ENCODE results near the gene ADAMTS4.

Gene ADAMTS4

GRCh38 chr1:161187311-161187710 is 11.5 kb downstream of the ADAMTS4 start:
- no peak overlapping the region for H3K9ac ChIP-seq (ENCODE audit: low read length in 5 of 5)
- H3K27me3 ChIP-seq (ENCODE audit: control insufficient read depth in 5 of 5, insufficient read depth in 4 of 5, low read length in 5 of 5), result no peaks in the 10 kb centered on the region
- H3K4me3 ChIP-seq (ENCODE audit: low read depth in 1 of 5, low read length in 5 of 5), result peak overlapping the region in 1 of 5 donors; percentile 13
- peaks cover 0 to 64% (median 48%) of the 10 kb centered on the region in 5 donors for H3K4me1 ChIP-seq (ENCODE audit: control insufficient read depth in 5 of 5, insufficient read depth in 5 of 5, low read length in 5 of 5)
- no peaks in the 10 kb centered on the region for H3K9me3 ChIP-seq (ENCODE audit: control insufficient read depth in 5 of 5, low read length in 5 of 5)
- H3K36me3 ChIP-seq (ENCODE audit: control insufficient read depth in 5 of 5, insufficient read depth in 5 of 5, low read length in 5 of 5), result peaks cover 0 to 19% (median 17%) of the 10 kb centered on the region in 5 donors
- H3K27ac ChIP-seq (ENCODE audit: low read depth, low read length), result no peak overlapping the region

DNA sequence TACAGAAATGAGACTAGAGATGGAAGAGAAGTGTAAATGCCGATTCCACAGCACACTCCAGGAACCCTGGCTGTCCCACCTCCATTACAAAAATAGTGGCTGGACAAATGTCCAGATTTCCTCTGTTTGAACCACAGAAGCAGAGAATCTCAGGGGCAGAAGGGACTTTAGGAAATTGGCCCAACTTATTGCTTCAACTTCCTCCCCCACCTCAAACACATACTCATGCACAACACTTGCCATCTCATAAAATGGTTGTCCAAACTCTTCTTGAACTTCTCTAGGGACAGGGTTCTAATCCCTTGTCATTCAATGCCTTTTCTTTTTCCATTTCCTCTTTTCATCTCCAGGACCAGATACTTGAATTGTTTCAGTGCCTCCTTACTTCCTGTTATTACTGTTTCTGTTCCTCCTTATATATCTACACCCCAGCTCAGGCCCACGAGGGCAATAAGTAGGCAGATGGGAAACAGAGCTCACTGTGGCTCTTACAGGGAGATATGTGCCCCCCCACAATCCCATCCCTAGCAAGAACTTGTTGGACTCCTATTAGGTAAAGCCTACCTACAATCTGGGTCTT is 13.0 kb downstream of the ADAMTS4 start:
- H3K4me3 ChIP-seq (ENCODE audit: low read depth in 1 of 5, low read length in 5 of 5), result peak overlapping the region in 1 of 5 donors; percentile 6
- no peaks in the 10 kb centered on the region for H3K27me3 ChIP-seq (ENCODE audit: control insufficient read depth in 5 of 5, insufficient read depth in 4 of 5, low read length in 5 of 5)
- peak overlapping the region in 1 of 5 donors; percentile 13 for H3K9ac ChIP-seq (ENCODE audit: low read length in 5 of 5)
- peaks cover 0 to 58% (median 46%) of the 10 kb centered on the region in 5 donors for H3K4me1 ChIP-seq (ENCODE audit: control insufficient read depth in 5 of 5, insufficient read depth in 5 of 5, low read length in 5 of 5)
- H3K27ac ChIP-seq (ENCODE audit: low read depth, low read length), result peak overlapping the region; percentile 78
- peaks cover 0 to 4% (median 3%) of the 10 kb centered on the region in 5 donors for H3K36me3 ChIP-seq (ENCODE audit: control insufficient read depth in 5 of 5, insufficient read depth in 5 of 5, low read length in 5 of 5)
- no peaks in the 10 kb centered on the region for H3K9me3 ChIP-seq (ENCODE audit: control insufficient read depth in 5 of 5, low read length in 5 of 5)

DNA sequence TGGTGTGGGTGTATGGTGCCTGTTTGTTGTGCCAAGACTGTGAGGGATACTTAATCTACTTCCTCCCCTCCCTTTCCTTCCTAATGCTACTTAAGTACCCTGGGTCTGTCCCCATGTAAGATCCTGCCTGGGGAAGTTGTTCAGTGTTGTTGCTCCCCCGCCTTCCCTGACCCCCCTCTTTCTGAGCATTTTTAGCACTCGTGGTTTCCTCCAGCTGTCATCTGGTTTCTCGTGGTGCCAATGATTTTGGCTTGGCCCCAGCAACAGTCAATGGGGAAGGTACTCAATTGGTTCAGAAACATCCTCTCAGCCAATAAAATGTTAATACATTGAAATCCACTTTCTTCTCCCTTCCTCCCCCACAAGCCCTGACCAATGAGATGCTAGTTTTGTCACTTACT is 13.6 kb downstream of the ADAMTS4 start:
- H3K4me3 ChIP-seq (ENCODE audit: low read depth in 1 of 5, low read length in 5 of 5), result peak overlapping the region in 1 of 5 donors; percentile 6
- no peaks in the 10 kb centered on the region for H3K36me3 ChIP-seq (ENCODE audit: control insufficient read depth in 5 of 5, insufficient read depth in 5 of 5, low read length in 5 of 5)
- H3K9me3 ChIP-seq (ENCODE audit: control insufficient read depth in 5 of 5, low read length in 5 of 5), result no peaks in the 10 kb centered on the region
- H3K9ac ChIP-seq (ENCODE audit: low read length in 5 of 5), result no peak overlapping the region
- H3K27ac ChIP-seq (ENCODE audit: low read depth, low read length), result peak overlapping the region; percentile 78
- no peaks in the 10 kb centered on the region for H3K27me3 ChIP-seq (ENCODE audit: control insufficient read depth in 5 of 5, insufficient read depth in 4 of 5, low read length in 5 of 5)
- H3K4me1 ChIP-seq (ENCODE audit: control insufficient read depth in 5 of 5, insufficient read depth in 5 of 5, low read length in 5 of 5), result peaks cover 0 to 58% (median 42%) of the 10 kb centered on the region in 5 donors

DNA sequence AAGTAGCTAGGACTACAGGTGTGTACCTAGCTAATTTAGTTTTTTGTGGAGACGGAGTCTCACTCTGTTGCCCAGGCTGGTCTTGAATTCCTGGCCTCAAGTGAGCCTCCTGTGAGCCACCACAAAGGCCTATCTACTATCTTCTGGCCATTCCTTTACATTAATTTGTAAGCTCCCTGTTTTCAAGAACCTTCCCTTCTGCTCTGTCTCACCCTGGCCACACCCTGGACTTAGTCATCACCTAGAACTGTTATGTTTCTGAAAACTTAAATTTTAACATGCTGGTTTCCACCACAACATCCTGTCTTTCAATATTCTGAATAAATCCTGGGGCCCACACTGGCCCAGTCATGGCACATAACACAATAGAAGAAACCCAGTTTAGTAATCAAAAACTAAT is 16.6 kb downstream of the ADAMTS4 start:
- H3K36me3 ChIP-seq (ENCODE audit: control insufficient read depth in 5 of 5, insufficient read depth in 5 of 5, low read length in 5 of 5), result no peaks in the 10 kb centered on the region
- H3K4me1 ChIP-seq (ENCODE audit: control insufficient read depth in 5 of 5, insufficient read depth in 5 of 5, low read length in 5 of 5), result peaks cover 2 to 44% (median 35%) of the 10 kb centered on the region in 5 donors
- no peaks in the 10 kb centered on the region for H3K9me3 ChIP-seq (ENCODE audit: control insufficient read depth in 5 of 5, low read length in 5 of 5)
- no peaks in the 10 kb centered on the region for H3K27me3 ChIP-seq (ENCODE audit: control insufficient read depth in 5 of 5, insufficient read depth in 4 of 5, low read length in 5 of 5)
- H3K9ac ChIP-seq (ENCODE audit: low read length in 5 of 5), result no peak overlapping the region
- H3K27ac ChIP-seq (ENCODE audit: low read depth, low read length), result no peak overlapping the region
- no peak overlapping the region for H3K4me3 ChIP-seq (ENCODE audit: low read depth in 1 of 5, low read length in 5 of 5)

GRCh38 chr1:161180639-161181038 is 18.2 kb downstream of the ADAMTS4 start:
- Histone ChIP-seq H3K4me3 (ENCODE audit: low read depth in 1 of 5, low read length in 5 of 5) (no peak overlapping the region), H3K4me1 (ENCODE audit: control insufficient read depth in 5 of 5, insufficient read depth in 5 of 5, low read length in 5 of 5) (peaks cover 5 to 44% (median 36%) of the 10 kb centered on the region in 5 donors), H3K27me3 (ENCODE audit: control insufficient read depth in 5 of 5, insufficient read depth in 4 of 5, low read length in 5 of 5) (no peaks in the 10 kb centered on the region), H3K9ac (ENCODE audit: low read length in 5 of 5) (no peak overlapping the region), H3K27ac (ENCODE audit: low read depth, low read length) (no peak overlapping the region), H3K36me3 (ENCODE audit: control insufficient read depth in 5 of 5, insufficient read depth in 5 of 5, low read length in 5 of 5) (peaks cover 0 to 5% (median 4%) of the 10 kb centered on the region in 5 donors), H3K9me3 (ENCODE audit: control insufficient read depth in 5 of 5, low read length in 5 of 5) (no peaks in the 10 kb centered on the region)

DNA sequence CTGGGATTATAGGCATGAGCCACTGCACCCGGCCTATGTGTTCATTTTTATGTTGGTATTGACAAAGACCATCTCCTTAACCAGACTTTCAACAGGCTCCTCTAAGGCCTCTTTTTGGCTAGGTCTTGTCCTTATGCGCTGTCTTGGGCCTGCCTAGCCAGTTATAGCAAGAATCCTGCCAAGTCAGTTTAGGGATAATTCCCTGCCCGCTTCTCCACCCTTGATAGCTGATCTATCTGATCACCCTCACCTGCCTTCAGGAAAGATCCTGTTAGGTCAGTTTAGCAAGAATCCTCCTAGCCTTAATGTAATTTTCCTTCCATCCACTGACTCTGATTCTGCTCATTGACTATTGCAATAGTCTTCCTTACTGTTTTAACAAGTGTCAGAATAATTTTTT is 19.2 kb downstream of the ADAMTS4 start:
- H3K4me3 ChIP-seq (ENCODE audit: low read depth in 1 of 5, low read length in 5 of 5), result no peak overlapping the region
- no peaks in the 10 kb centered on the region for H3K27me3 ChIP-seq (ENCODE audit: control insufficient read depth in 5 of 5, insufficient read depth in 4 of 5, low read length in 5 of 5)
- no peaks in the 10 kb centered on the region for H3K9me3 ChIP-seq (ENCODE audit: control insufficient read depth in 5 of 5, low read length in 5 of 5)
- peaks cover under 1 to 14% (median 12%) of the 10 kb centered on the region in 5 donors for H3K36me3 ChIP-seq (ENCODE audit: control insufficient read depth in 5 of 5, insufficient read depth in 5 of 5, low read length in 5 of 5)
- H3K9ac ChIP-seq (ENCODE audit: low read length in 5 of 5), result no peak overlapping the region
- peaks cover 5 to 37% (median 33%) of the 10 kb centered on the region in 5 donors for H3K4me1 ChIP-seq (ENCODE audit: control insufficient read depth in 5 of 5, insufficient read depth in 5 of 5, low read length in 5 of 5)
- no peak overlapping the region for H3K27ac ChIP-seq (ENCODE audit: low read depth, low read length)

DNA sequence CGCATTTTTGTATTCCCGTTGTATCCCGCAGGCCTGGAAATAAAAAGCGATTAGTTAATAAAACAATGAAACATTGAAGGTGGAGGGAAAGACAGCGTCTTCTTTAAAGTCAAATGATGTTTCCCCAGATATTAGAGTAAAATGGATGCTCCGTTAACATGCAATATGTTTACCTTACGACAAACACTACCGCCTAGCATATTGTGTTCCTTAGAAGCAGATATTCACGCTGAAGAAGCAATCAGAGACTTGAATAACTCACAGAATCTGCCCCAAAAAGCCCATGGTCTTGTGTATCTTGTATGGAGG is 21.0 kb downstream of the ADAMTS4 start:
- H3K27me3 ChIP-seq (ENCODE audit: control insufficient read depth in 5 of 5, insufficient read depth in 4 of 5, low read length in 5 of 5), result no peaks in the 10 kb centered on the region
- H3K4me1 ChIP-seq (ENCODE audit: control insufficient read depth in 5 of 5, insufficient read depth in 5 of 5, low read length in 5 of 5), result peaks cover 10 to 35% (median 34%) of the 10 kb centered on the region in 5 donors
- no peaks in the 10 kb centered on the region for H3K9me3 ChIP-seq (ENCODE audit: control insufficient read depth in 5 of 5, low read length in 5 of 5)
- H3K27ac ChIP-seq (ENCODE audit: low read depth, low read length), result peak overlapping the region; percentile 90
- peak overlapping the region; percentile 72 to 98 (median 97) for H3K4me3 ChIP-seq (ENCODE audit: low read depth in 1 of 5, low read length in 5 of 5)
- H3K9ac ChIP-seq (ENCODE audit: low read length in 5 of 5), result peak overlapping the region in 4 of 5 donors; percentile 85 to 91 (median 89)
- H3K36me3 ChIP-seq (ENCODE audit: control insufficient read depth in 5 of 5, insufficient read depth in 5 of 5, low read length in 5 of 5), result peaks cover 5 to 30% (median 27%) of the 10 kb centered on the region in 5 donors

DNA sequence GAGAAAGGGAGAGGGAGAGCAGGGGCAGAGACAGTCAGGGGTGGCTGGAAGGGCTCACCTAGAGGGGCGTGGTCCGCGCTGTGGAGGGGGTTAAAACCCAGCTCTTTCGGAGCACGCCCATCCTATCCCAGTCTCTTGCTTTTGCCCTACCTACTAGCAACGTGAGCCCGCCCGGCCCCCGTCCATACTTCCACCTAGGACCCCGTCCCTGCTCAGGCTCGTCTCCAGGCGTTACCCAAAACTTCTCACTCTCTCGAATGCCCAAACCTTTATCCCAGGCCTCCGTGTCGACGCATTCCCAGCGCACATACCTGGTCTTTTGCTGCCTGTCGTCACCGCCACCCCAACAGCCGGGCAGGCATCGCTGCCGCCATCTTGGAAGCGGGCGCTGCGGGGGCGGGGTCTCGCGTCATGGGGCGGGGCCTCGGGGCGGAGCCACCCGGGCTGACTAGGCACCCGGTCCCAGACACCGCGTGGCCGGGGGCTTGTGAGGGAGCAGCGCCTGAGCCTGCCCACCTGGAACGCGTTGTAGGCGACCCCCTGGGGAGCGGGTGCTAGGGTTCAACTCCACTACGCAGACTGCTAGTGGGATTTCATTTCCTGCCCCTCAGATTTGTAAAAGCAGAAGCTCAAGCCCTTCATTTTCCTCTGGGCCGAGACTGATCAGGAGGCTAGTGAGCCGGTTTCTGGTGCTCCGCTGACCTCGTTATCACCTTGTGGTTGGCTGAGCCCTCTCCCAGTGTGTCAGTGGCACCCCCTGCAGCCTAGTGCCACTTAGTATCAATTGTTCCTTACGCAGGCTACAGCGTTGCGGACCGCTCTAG is 21.5 kb downstream of the ADAMTS4 start, which contains the start of gene B4GALT3:
Gene B4GALT3 (minus strand): TSS at position 396 of the 824 bp plus-strand sequence. CDS start 1,447 bp downstream, outside the sequence.
- peaks cover 12 to 40% (median 39%) of the 10 kb centered on the region in 5 donors for H3K4me1 ChIP-seq (ENCODE audit: control insufficient read depth in 5 of 5, insufficient read depth in 5 of 5, low read length in 5 of 5)
- H3K4me3 ChIP-seq (ENCODE audit: low read depth in 1 of 5, low read length in 5 of 5), result peak within 1 kb of the TSS; percentile 94 to 98 (median 97)
- no peaks in the 10 kb centered on the region for H3K27me3 ChIP-seq (ENCODE audit: control insufficient read depth in 5 of 5, insufficient read depth in 4 of 5, low read length in 5 of 5)
- H3K36me3 ChIP-seq (ENCODE audit: control insufficient read depth in 5 of 5, insufficient read depth in 5 of 5, low read length in 5 of 5), result peaks cover 5 to 36% (median 29%) of the 10 kb centered on the region in 5 donors
- peak within 1 kb of the TSS; percentile 81 to 91 (median 88) for H3K9ac ChIP-seq (ENCODE audit: low read length in 5 of 5)
- H3K27ac ChIP-seq (ENCODE audit: low read depth, low read length), result peak within 1 kb of the TSS; percentile 90
- H3K9me3 ChIP-seq (ENCODE audit: control insufficient read depth in 5 of 5, low read length in 5 of 5), result no peaks in the 10 kb centered on the region

DNA sequence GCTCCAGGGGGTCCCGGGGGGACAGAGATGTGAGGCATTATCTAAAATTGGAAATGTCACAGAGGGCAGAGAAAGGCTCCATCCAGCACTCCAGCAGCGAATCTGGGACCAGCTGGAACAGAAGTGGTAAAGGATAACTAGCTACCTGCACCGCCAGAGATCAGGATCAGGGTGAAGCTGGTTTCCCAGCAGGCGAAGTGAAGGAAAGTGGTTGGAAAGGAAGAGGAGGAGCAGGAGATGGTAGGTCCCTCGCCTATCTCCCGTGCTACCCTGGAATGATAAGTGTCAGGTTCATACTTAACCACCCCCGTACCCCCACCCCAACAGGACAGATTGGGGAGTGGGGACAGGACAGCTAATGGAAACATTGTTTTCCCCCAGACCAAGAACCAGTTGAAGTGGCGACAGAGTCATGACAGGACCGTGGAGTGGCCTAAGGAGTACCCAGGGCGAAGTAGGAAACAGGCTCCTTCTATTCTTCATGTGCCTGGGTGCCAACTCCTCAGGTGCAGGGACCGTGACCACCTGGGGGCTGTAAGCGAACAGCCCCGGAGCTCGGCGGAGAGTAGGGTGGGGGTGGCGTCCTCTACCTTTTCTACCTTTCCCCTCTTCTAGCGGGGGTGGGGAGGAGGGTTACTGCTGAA is 22.3 kb downstream of the ADAMTS4 start:
- H3K9ac ChIP-seq (ENCODE audit: low read length in 5 of 5), result peak overlapping the region; percentile 81 to 91 (median 88)
- H3K27ac ChIP-seq (ENCODE audit: low read depth, low read length), result peak overlapping the region; percentile 90
- peaks cover 5 to 43% (median 36%) of the 10 kb centered on the region in 5 donors for H3K36me3 ChIP-seq (ENCODE audit: control insufficient read depth in 5 of 5, insufficient read depth in 5 of 5, low read length in 5 of 5)
- H3K9me3 ChIP-seq (ENCODE audit: control insufficient read depth in 5 of 5, low read length in 5 of 5), result no peaks in the 10 kb centered on the region
- peaks cover 12 to 46% (median 42%) of the 10 kb centered on the region in 5 donors for H3K4me1 ChIP-seq (ENCODE audit: control insufficient read depth in 5 of 5, insufficient read depth in 5 of 5, low read length in 5 of 5)
- H3K27me3 ChIP-seq (ENCODE audit: control insufficient read depth in 5 of 5, insufficient read depth in 4 of 5, low read length in 5 of 5), result no peaks in the 10 kb centered on the region
- H3K4me3 ChIP-seq (ENCODE audit: low read depth in 1 of 5, low read length in 5 of 5), result peak overlapping the region; percentile 94 to 98 (median 97)

Data from subcutaneous abdominal adipose tissue (tissue), 5 donors.